Adipocyte (in vitro differentiated cells): ENCODE measurements around the gene TLE2.
"Not testable (repeated sequence)": the region's sequence is repeated elsewhere in the genome, so short reads cannot be mapped to it uniquely, and the experiment has no call there.

Source experiments
- DNase-seq: peaks from one replicate; pipeline ENCODE4 v3.0.0-alpha.2; 2015; ENCODE audit warnings: low read depth
- H3K27me3 ChIP-seq: replicated peaks from 2 replicates; pipeline ENCODE4 v1.7.0; 2013; ENCODE audit warnings: mild to moderate bottlenecking, low read length, moderate library complexity; ENCODE audit not compliant: control insufficient read depth, insufficient read depth
- H3K36me3 ChIP-seq: 2 replicates; pipeline ENCODE4 v1.7.0; 2013; ENCODE audit warnings: low read length, mild to moderate bottlenecking, moderate library complexity; ENCODE audit not compliant: control insufficient read depth, insufficient read depth, severe bottlenecking
- H3K4me1 ChIP-seq: 2 replicates; pipeline ENCODE4 v1.7.0; 2013; ENCODE audit warnings: mild to moderate bottlenecking, low read length, moderate library complexity; ENCODE audit not compliant: control insufficient read depth, insufficient read depth
- H3K4me3 ChIP-seq: 2 replicates; pipeline ENCODE4 v1.7.0; 2013; ENCODE audit warnings: mild to moderate bottlenecking, low read length, moderate library complexity
- H3K9ac ChIP-seq: 2 replicates; pipeline ENCODE4 v1.7.0; 2013; ENCODE audit warnings: mild to moderate bottlenecking, low read length, moderate library complexity
- H3K9me3 ChIP-seq: 2 replicates; pipeline ENCODE4 v1.7.0; 2013; ENCODE audit warnings: mild to moderate bottlenecking, low read length, moderate library complexity; ENCODE audit not compliant: control insufficient read depth

The TLE2 gene

DNA sequence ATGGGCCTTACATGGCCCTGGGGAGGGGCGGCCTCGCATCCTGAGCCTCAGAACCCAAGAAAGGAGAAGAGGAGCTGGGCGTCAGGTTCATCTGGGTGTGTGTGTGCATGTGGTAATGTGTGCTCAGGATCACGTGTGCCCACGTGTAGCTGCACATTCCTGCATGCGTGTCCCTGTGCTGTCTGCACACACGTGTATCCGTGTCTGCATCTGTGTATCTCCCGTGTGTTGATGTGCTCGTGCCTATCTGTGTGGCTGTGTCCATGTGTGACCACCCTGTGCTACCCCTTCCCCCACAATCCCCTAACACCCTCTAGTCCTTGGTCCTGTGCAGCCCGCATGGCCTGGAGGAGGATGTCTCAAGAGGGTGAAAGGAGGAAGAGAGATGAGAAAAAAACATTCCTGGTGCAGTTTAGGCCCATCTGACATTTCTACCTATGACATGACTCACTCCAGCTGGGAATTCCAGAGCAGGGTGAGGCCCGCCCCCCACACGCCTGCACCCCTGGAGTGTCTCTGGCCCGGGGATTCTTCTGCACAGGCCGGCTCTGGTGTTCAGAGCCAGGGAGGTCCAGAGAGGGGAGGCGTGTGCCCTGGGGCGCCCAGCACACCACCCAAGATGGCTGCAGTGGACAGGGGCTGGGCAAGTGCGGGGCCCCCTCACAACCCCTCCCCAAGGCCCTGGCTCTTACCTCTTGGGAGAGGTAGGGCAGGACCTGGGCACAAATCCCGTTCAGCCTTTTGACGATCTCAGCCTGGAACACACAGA, 26.1 kb upstream of the TLE2 start:
- no peaks in the 10 kb centered on the region for H3K27me3 ChIP-seq
- H3K9ac ChIP-seq, result no peak overlapping the region
- no peak for DNase-seq
- H3K9me3 ChIP-seq, result no peaks in the 10 kb centered on the region
- H3K36me3 ChIP-seq, result peaks cover 50% of the 10 kb centered on the region
- peaks cover 17% of the 10 kb centered on the region for H3K4me1 ChIP-seq
- no peak overlapping the region for H3K4me3 ChIP-seq

DNA sequence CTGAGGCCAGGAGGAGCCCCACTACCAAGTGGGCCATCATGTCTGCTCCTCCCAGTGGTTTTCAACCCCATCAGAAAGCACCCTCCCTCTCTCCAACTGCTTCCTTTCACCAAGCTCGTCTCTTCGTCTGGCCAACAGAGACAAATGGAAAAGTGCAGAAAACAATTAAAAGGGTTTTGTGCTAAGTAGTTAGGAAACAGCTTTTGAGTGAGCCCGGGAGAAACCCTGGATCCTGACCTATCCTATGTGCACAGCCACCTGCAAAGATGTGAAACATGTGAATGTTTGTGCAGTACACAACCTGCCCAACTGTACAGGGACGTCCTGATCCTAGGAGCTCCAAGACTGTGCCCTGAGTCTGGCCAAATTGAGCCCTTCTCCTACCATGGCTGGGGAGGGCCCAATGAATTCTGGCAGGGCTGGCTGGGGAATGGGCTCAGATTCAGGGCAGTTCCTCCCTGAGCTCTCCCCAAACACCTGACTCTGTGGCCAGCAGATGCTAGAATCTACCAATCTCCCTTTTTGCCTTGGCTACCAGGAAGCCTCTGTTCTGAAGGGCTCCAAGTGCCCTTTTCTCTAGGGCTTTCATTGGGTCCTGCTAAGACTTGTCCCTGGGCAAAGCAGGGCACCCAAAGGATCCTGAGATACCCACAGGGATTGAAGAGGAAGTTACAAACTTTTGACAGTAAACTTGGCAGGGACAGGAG, 25.3 kb upstream of the TLE2 start:
- Histone ChIP-seq H3K36me3 (peaks cover 43% of the 10 kb centered on the region), H3K4me1 (peaks cover 17% of the 10 kb centered on the region), H3K9me3 (no peaks in the 10 kb centered on the region), H3K9ac (no peak overlapping the region), H3K4me3 (no peak overlapping the region), H3K27me3 (no peaks in the 10 kb centered on the region)
- no peak for DNase-seq

DNA sequence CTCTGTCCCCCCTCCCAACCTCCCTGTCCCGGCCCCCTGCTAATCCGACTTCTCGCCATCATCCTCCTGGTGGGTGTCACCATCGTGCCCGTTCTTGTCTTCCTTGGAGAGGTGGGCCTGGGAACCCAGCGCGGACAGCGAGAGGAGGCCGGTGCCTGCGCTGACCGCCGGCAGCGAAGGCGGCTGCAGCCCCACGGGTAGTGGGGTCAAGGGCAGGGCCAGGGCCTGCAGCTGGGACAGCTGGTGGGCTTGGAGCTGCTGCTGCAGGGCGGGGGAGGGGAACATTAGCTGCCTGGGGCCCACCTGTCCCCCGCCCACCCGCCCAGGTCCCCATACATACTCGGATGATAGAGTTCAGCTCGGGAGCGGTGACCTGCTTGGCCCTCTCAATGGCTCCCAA, 24.7 kb upstream of the TLE2 start:
- Histone ChIP-seq H3K4me1 (peaks cover 17% of the 10 kb centered on the region), H3K9ac (no peak overlapping the region), H3K4me3 (no peak overlapping the region), H3K36me3 (peaks cover 39% of the 10 kb centered on the region), H3K27me3 (no peaks in the 10 kb centered on the region), H3K9me3 (no peaks in the 10 kb centered on the region)
- DNase-seq, result no peak

DNA sequence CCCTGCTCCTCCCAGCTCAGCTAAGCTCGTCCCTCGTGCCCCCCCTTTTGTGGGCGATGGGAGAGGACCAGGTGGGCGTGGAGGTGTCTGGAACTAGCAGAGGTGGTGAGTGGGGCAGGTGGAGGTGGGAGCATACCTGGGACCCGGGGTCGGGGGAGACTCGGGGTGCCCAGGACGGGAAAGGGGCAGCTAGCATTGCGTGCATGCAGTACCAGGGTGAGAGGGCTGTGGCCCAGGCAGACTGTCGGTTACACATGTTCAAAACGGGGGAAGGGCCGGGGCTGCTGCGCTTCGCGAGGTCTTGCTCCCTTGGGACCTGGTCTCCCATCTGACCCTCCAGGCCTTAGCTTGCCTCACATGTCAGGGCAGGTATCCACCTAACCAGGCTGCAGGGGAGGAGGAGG, 24.1 kb upstream of the TLE2 start:
- H3K9me3 ChIP-seq, result no peaks in the 10 kb centered on the region
- no peak overlapping the region for H3K4me3 ChIP-seq
- peaks cover 15% of the 10 kb centered on the region for H3K4me1 ChIP-seq
- no peak overlapping the region for H3K9ac ChIP-seq
- H3K36me3 ChIP-seq, result peaks cover 33% of the 10 kb centered on the region
- DNase-seq, result no peak
- H3K27me3 ChIP-seq, result no peaks in the 10 kb centered on the region

DNA sequence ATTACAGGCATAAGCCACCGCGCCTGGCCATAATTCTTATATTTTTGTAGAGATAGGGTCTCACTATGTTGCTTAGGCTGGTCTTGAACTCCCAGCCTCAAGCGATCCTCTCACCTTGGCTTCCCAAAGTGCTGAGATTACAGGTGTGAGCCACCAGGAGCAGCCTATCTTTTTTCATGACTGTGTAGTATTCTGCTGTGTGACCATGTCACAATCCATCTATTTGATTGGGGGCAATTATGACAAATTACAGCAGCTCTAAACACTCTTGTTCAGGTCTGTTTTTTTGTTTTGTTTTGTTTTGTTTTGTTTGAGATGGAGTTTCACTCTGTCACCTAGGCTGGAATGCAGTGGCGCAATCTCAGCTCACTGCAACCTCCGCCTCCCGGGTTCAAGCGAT, 20.9 kb upstream of the TLE2 start:
- peaks cover 16% of the 10 kb centered on the region for H3K36me3 ChIP-seq
- H3K9ac ChIP-seq, H3K9me3 ChIP-seq, DNase-seq, H3K4me3 ChIP-seq, H3K4me1 ChIP-seq, H3K27me3 ChIP-seq: not testable (repeated sequence)

DNA sequence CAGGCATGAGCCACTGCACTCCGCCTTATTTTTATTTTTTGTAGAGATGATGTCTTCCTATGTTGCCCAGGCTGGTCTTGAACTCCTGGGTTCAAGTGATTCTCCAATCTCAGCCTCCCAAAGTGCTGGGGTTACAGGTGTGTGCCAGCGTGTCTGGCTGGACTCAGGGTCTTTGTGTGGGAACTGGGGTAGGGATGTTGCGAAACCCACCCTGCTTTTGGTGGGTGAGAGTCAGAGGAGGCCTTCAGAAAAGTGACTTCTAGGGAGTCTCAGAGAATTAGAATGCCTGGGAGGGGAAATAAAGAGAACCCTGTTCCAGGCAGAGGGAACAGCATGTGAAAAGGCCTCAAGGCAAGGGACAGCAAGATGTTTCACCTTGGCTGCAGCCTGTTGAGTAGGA, 20.0 kb upstream of the TLE2 start:
- DNase-seq, result no peak
- Histone ChIP-seq H3K36me3 (peaks cover 6% of the 10 kb centered on the region), H3K27me3 (no peaks in the 10 kb centered on the region), H3K9me3 (no peaks in the 10 kb centered on the region), H3K9ac (no peak overlapping the region), H3K4me3 (no peak overlapping the region), H3K4me1 (no peaks in the 10 kb centered on the region)

DNA sequence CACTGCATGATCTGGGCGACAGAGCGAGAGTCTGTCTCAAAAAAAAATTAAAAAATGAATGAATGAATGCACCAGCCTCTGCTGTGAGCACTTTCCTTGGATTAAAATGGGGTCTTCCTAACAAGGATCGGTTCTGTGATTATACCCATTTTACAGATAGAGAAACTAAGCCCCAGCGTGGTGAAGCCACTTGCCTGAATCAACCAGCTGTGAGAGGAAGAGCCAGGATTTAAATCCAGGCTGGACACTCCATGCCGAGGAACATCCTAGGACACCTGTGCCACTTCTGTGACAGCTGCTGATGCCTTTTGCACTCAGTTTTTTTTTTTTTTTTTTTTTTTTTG, 19.1 kb upstream of the TLE2 start:
- no peak overlapping the region for H3K4me3 ChIP-seq
- no peak for DNase-seq
- no peaks in the 10 kb centered on the region for H3K9me3 ChIP-seq
- no peaks in the 10 kb centered on the region for H3K27me3 ChIP-seq
- H3K36me3 ChIP-seq, result peaks cover 2% of the 10 kb centered on the region
- H3K4me1 ChIP-seq, result no peaks in the 10 kb centered on the region
- no peak overlapping the region for H3K9ac ChIP-seq

DNA sequence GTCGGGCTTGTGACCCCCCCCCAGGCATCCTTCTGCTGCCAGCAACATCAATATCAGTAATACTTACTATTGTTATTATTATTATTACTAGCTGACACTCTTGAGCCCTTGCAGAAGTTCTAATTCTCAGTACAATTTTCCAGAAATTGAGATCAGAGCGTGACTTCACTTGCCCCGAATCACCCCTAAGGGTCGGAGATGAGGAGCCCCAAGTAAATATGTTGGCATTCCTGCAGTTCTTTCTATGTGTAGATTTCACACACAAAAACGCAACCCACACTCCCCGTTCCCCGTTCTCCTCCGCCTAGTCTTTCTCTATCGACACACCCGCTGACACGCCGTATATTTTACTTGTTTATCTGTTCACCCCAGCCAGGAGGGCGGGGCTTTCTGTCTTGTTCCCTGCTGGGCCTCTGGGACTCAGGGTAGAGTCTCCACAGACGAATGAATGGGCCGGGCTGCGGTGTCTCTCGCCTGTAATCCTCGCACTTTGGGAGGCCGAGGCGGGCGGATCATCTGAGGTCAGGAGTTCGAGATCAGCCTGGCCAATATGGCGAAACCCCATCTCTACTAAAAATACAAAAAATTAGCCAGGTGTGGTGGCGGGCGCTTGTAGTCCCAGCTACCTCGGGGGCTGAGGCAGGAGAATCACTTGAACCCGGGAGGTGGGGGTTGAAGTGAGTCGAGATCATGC, 18.6 kb upstream of the TLE2 start:
- Histone ChIP-seq H3K4me3 (peak overlapping the region; percentile 64), H3K9ac (peak overlapping the region; percentile 62), H3K4me1 (no peaks in the 10 kb centered on the region), H3K9me3 (no peaks in the 10 kb centered on the region), H3K36me3 (no peaks in the 10 kb centered on the region), H3K27me3 (no peaks in the 10 kb centered on the region)
- DNase-seq, result peak; percentile 89

DNA sequence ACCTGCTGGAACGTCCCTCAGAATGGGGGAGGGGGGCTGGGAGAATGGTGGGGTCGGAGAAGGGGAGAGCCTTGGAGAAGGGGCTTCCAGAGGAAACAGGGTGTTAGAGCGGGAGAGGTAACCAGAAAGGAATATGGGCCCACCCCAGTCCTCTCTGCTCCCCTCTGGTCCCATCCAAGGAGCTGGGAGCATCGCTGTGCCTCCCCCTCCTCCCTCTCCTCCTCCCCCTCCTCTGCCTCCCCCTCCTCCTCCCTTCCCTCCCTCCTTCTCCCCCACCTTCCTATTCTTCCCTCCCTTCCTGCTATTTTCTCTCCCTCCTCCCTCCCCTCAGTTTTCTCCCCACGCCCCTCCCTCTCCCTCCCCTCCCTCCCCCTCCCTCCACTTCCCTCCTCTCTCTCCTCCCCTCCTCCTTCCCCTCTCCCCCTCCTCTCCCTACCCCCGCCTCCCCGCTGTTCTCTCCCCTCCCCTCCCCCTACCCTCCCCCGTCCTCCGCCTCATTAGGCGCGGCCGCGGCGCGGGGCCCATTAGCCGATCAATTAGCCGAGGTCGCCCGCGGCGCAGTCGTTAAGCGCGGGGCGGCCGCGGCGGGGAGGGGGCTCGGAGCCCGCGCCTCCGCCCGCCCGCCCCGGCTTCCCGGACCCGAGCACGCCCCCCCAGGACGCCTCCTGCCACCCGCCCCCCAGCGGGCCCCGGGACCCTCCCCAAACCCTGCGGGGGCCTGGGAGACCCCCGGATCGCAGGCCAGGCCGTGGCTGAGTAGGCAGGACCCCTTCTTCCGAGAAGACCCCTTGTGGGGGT, 17.8 kb upstream of the TLE2 start:
- peak; percentile 26 for DNase-seq
- H3K4me3 ChIP-seq, result peak overlapping the region; percentile 64
- H3K36me3 ChIP-seq, result no peaks in the 10 kb centered on the region
- no peaks in the 10 kb centered on the region for H3K4me1 ChIP-seq
- H3K27me3 ChIP-seq, result no peaks in the 10 kb centered on the region
- H3K9me3 ChIP-seq, result no peaks in the 10 kb centered on the region
- H3K9ac ChIP-seq, result peak overlapping the region; percentile 62

DNA sequence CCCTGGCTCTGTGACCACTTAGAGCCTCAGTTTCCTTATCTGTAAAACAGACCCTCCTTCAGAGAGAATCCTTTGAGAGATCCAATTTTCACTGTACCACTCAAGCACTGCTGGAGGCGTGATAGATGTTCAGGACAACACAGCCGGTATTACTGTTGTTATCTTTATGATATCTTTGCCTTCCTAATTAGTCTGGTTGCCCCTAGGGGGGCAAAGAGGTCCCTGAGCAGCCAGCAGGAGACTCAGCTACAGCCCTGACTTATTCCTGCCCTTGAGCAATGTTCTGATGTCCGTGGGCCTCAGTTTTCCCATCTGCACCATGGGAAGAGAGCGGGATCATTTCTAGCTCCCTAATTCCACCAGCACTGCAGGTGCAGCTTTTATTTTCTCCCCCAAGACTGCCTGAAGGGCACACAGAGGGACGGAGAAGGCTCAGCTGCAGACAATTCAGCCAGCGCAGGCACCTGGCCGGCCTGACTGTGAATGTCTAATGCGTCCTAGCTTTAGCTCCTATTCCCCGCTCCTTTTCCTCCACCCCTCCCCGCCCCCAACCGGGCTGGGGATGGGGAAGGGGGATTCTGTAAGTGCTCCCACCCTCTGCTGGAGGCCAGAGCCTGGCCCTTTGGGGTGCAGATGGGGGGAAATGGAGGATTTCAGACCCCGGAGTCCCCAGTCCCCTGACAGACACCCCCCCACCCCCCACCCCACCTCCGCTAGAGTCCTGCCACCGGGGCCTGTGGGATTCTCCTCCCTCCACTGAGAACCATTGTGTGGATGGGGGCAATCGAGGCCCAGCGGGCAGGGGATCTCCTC, 17.0 kb upstream of the TLE2 start:
- Histone ChIP-seq H3K9ac (no peak overlapping the region), H3K4me3 (no peak overlapping the region), H3K36me3 (no peaks in the 10 kb centered on the region), H3K9me3 (no peaks in the 10 kb centered on the region), H3K4me1 (no peaks in the 10 kb centered on the region), H3K27me3 (no peaks in the 10 kb centered on the region)
- DNase-seq, result no peak
